Prostate gland (tissue), 2 donors: ENCODE data around the gene ARHGAP6.

Source experiments
- CTCF ChIP-seq, 4 experiments: fragments of 200-600 bp in 2 of 4; fragments of 450-650 bp in 2 of 4; sonication (generic) in 2 of 4; IDR thresholded peaks; 1 replicate in 3 of 4; 2 replicates in 1 of 4; pipeline ENCODE4 v1.5.1; 2016 to 2019; ENCODE audit warnings: antibody characterized with exemption in 4 of 4, mild to moderate bottlenecking in 2 of 4, moderate library complexity in 2 of 4
- POLR2A ChIP-seq: fragments of 450-650 bp; IDR thresholded peaks from one replicate; pipeline ENCODE4 v1.6.1; 2016; ENCODE audit warnings: antibody characterized with exemption, mild to moderate bottlenecking

GRCh38 chrX:11205796-11206195 lies 459.9 kb downstream of the ARHGAP6 start:
- no peak for TF ChIP-seq CTCF (IDR thresholded peaks at IDR 0.05)
- TF ChIP-seq POLR2A, result no peak
